ENCODE results near the gene THPO. TPM values are rescaled to one million over a fixed set of nuclear protein-coding genes. Genes with fewer than 3 reads are reported as not detected.
A peak's percentile ranks its signal among the peaks of the same experiment; 100 is the strongest.

THPO gene
- total and polyA plus RNA-seq, 9 of the 15 experiments (the other 6 are each of a cell fraction or from before 2014, with no cell fraction given): 0.11 to 1.1 (median 0.35) TPM; not detected in 1

- ChIA-PET POLR2A (interaction anchor here (2.3 kb wide), 1 partner anchor 11 kb away, joined by 6 read pairs; no protein-coding TSS in a partner anchor), CTCF (ENCODE audit: low intra/inter-chr PET ratio) (no interaction called here)
- Histone ChIP-seq H4K20me1 (replicated peaks; ENCODE audit: control insufficient read depth, insufficient read depth, low read length) (peaks cover 7% of the 10 kb centered on the region; the same call in 1 of the 2 replicates), H3K9me1 (ENCODE audit: control insufficient read depth, insufficient read depth, low read length) (no peaks in the 10 kb centered on the region), H2AFZ (ENCODE audit: low read depth, low read length) (no peak overlapping the region), H3K27ac (ENCODE audit: extremely low read depth, low read depth, low read length) (no peak overlapping the region), H3K36me3 (ENCODE audit: control insufficient read depth, insufficient read depth, low read length) (no peaks in the 10 kb centered on the region), H3K9ac (ENCODE audit: insufficient read depth in 1 of 2, low read depth in 2 of 2, low read length in 2 of 2) (no peak overlapping the region), H3K4me1 (replicated peaks in 1 of 2; ENCODE audit: control insufficient read depth in 2 of 2, insufficient read depth in 2 of 2, low read length in 2 of 2) (peaks cover under 1 to 41% of the 10 kb centered on the region in 2 experiments; a peak in 4 of 5 replicates), H3K9me3 (replicated peaks; ENCODE audit: control insufficient read depth, insufficient read depth, low read depth, low read length) (no peaks in the 10 kb centered on the region), H3K4me3 (no peak overlapping the region), H3K27me3 (ENCODE audit: control insufficient read depth in 2 of 2, insufficient read depth in 2 of 2, low read length in 2 of 2) (peaks cover 19 to 71% of the 10 kb centered on the region in 2 experiments), H3K79me2 (ENCODE audit: control insufficient read depth, insufficient read depth, low read length) (no peaks in the 10 kb centered on the region), H3K4me2 (ENCODE audit: insufficient read depth, low read length) (no peak overlapping the region)
- intact Hi-C loops (cut with micrococcal nuclease): loop anchor here (10.0 kb wide), 1 partner anchor 332 kb away; the partner anchor contains the start of gene MAGEF1
- TF ChIP-seq NFIC (IDR thresholded peaks at IDR 0.05): peak; percentile 24; the same call in 1 of the 2 replicates
- no peak for TF ChIP-seq ZBTB9 (CRISPR knock-in tag; IDR thresholded peaks at IDR 0.05)
- in situ Hi-C loops (cut with MboI): no loop called here
- ATAC-seq: no peak
- no peak for FAIRE-seq
- DNase-seq (ENCODE audit: extremely low read depth in 1 of 4, low spot score in 3 of 4): no peak
- no TSS peak for BruUV-seq (replicated peaks)
- 36% methylated on average over 15 of the region's 15 CpGs for WGBS (ENCODE audit: insufficient coverage, low coverage, missing lambda C conversion rate)
Observed at GRCh38 chr3:184383033-184383740, 5.2 kb upstream of the THPO start.

All from K562 (cell line).